Subcutaneous preadipocyte (primary cell): ENCODE data around the gene CFAP92. TPM values are rescaled to one million over a fixed set of nuclear protein-coding genes. Genes with fewer than 3 reads are reported as not detected.

ENCODE experiments used
- small RNA-seq: library from RNA; depleted of rRNA; stranded (forward); fragments of <200 nt; gene quantifications from one replicate; pipeline ENCODE3, GENCODE V24; 2012
- total RNA-seq: library from RNA; depleted of rRNA; stranded (reverse); fragments of >200 nt; gene quantifications from 2 replicates; pipeline ENCODE4 v1.2.3, GENCODE V29; 2012

CFAP92 gene
- total RNA-seq, result under 0.01 and 0.37 TPM in 2 replicates

DNA sequence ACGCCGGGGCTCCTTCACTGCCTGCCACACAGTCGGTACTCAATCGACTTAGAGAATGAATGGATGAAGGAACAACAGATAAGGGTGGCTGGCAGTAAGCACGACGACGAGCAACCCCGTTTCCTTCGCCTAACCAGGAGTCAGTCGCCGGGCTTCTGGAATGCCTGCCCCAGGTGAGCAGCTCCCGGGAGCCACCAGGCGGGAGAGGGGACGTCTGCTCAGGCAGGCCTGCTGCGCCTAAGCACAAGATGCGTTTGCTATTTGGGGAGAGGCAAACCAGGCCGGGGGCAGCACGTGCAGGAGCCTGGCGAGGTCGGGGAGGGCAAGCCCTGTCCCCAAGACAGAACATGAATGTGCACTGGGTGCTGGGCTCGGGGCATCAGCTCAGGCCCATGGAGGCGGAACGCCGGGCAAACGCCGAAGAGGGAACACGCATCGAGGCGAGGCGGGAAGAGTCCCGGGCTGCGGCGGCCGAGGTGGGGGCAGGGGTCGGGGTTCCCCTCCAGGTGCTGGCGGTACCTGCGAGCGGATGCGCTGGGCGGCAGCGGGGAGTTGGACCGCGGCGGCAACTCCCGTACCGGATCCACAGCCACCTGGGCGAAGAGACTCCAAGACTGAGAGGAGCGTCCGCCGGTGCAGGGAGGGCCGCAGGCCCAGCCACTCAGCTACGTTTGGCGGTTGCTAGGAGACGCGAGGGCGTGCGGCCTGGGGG lies at the start of gene CFAP92:
Gene CFAP92 (minus strand): TSS at position 616 of the 712 bp plus-strand sequence. CDS start 772 bp downstream, outside the sequence.

GRCh38 chr3:129001101-129001805 lies 7.4 kb upstream of the CFAP92 start, which contains the start of gene EFCC1:
Gene EFCC1, plus strand, starts transcription at chr3:129001304. Its CDS starts 325 bp downstream, at chr3:129001629.

DNA sequence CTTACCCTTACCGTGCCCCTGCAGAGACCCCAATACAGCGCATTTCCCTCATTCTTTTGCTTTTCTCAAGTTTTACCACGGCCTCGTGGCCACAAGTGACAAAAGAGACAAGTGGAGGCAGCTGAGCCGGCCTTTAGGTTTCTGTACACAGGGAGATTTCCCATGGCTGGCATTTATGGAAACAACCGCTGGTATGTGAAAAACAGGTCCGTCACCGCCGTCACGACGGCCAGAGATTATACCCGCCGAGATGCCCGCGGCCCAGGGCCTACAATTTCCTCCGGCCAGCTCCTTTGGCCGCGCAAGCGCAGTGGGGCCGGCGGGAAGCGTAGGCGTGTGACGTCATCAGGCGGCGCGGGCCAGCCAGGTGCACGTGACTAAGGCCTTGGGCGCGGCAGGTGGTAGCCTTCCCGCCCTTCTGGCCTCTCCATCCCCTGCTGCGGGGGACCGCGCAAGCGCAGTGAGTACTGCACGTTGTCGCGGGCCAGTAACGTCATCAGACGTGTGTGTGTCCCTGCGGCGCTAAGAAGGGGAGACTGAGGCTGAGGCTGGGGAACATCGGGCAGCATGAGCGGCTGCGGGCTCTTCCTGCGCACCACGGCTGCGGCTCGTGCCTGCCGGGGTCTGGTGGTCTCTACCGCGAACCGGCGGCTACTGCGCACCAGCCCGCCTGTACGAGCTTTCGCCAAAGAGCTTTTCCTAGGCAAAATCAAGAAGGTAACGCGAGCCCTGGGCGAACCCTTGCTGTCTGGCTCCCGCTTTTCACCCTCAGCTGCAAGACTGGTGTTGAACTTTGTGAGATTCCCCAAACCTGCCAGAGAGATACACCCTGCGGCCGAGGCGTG lies 114.5 kb downstream of the CFAP92 start, which contains the start of gene ACAD9:
Gene ACAD9 (plus strand): TSS at position 496 of the 845 bp plus-strand sequence. CDS start 72 bp downstream, at position 568.

Small RNA genes lying within 50 kb of the gene (small RNA-seq; reads per million reads assigned to genes)
- gene AC112484.4, result not detected

Other genes starting within 250 kb of the CFAP92 start
- gene ACAD9, start 114.5 kb downstream of the CFAP92 start, total RNA-seq, result 40.7 and 43.0 TPM in 2 replicates
- not detected in 2 replicates for gene EFCC1, start 7.2 kb upstream of the CFAP92 start, total RNA-seq
- not detected in 2 replicates for gene GP9, start 66.7 kb upstream of the CFAP92 start, total RNA-seq
- 5.1 and 8.4 TPM in 2 replicates for gene RAB43, start 127.7 kb upstream of the CFAP92 start, total RNA-seq
- 22.8 and 31.5 TPM in 2 replicates for gene ISY1, start 167.0 kb upstream of the CFAP92 start, total RNA-seq
- 217 and 230 TPM in 2 replicates for gene CNBP, start 189.8 kb upstream of the CFAP92 start, total RNA-seq